Stimulated activated CD4-positive, alpha-beta T cell treated with anti-CD3 and anti-CD28 coated beads, Interleukin-4, amount 100 ng/mL, for 4 hours (primary cell): ENCODE measurements around the gene SPOUT1.

Experiments
- DNase-seq, 2 experiments: peaks; one replicate each; pipeline ENCODE4 v3.0.0-alpha.2; 2020

SPOUT1 gene

DNA sequence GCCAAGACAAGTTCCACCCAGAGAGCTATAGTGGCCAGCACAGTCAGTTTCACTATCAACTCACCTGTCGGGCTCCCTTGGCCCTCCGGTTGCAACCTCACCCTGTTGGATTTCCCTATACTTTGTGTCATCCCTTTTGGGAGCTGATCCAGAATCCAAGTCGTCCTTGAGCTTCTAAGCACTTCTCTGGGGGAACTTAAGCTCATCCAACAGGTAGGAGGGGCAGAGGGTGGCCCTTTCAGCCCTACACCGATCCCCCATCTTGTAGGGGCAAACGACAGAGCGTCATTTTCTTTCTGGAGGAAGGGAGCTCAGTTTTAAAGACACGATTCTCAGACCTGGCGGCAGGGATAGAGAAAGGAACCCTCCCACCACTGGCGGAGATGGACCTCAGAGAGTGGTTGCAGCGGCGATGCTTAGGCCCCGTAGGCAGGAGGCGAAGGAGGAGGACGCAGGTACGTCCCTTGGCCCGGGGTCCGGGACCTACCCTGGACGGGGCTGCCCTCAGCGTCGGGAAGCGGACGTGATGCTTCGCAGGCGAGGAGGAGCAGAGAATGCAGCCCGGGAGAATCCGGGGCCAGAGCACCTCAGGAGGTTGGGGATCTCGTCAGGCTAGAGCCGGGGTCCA is 58.4 kb downstream of the SPOUT1 start:
- DNase-seq = no peak

GRCh38 chr9:128770286-128771030 is 59.1 kb downstream of the SPOUT1 start:
- DNase-seq = no peak
